Activated CD4-positive, alpha-beta T cell treated with anti-CD3 and anti-CD28 coated beads, Interleukin-2, amount 50 U/mL, for 1 hour (primary cell): ENCODE measurements around the gene LSMEM2.
"Not testable (repeated sequence)": the region's sequence is repeated elsewhere in the genome, so short reads cannot be mapped to it uniquely, and the experiment has no call there.

Experiments
- DNase-seq: peaks from one replicate; pipeline ENCODE4 v3.0.0-alpha.2; 2020

LSMEM2 gene

GRCh38 chr3:50278880-50279224 is at the start of gene LSMEM2:
Gene LSMEM2 (plus strand): TSS chr3:50279087. CDS start chr3:50279114, 27 bp downstream.
- no peak for DNase-seq

- no peak for DNase-seq
Observed at GRCh38 chr3:50229490-50229889, 49.4 kb upstream of the LSMEM2 start.

GRCh38 chr3:50230104-50230793 is 48.6 kb upstream of the LSMEM2 start:
- no peak for DNase-seq

GRCh38 chr3:50230794-50231125 is 48.1 kb upstream of the LSMEM2 start:
- DNase-seq, result no peak

GRCh38 chr3:50231581-50231980 is 47.3 kb upstream of the LSMEM2 start:
- no peak for DNase-seq

- no peak for DNase-seq
Observed at GRCh38 chr3:50232303-50232702, 46.6 kb upstream of the LSMEM2 start.

- DNase-seq, result no peak
Observed at GRCh38 chr3:50233176-50233575, 45.7 kb upstream of the LSMEM2 start.

- DNase-seq, result peak; percentile 99
Observed at GRCh38 chr3:50235716-50236483, 43.0 kb upstream of the LSMEM2 start, which contains the start of gene GNAI2. Gene GNAI2 (plus strand): TSS chr3:50236204. CDS start chr3:50236336, 132 bp downstream.

GRCh38 chr3:50236484-50237132 is 42.3 kb upstream of the LSMEM2 start:
- DNase-seq, result no peak

- no peak for DNase-seq
Observed at GRCh38 chr3:50237133-50237651, 41.7 kb upstream of the LSMEM2 start.

GRCh38 chr3:50237754-50238548 is 40.9 kb upstream of the LSMEM2 start:
- peak; percentile 82 for DNase-seq

- DNase-seq, result no peak
Observed at GRCh38 chr3:50238549-50239026, 40.3 kb upstream of the LSMEM2 start.

GRCh38 chr3:50239649-50240048 is 39.2 kb upstream of the LSMEM2 start:
- no peak for DNase-seq

GRCh38 chr3:50241163-50241562 is 37.7 kb upstream of the LSMEM2 start:
- no peak for DNase-seq

- DNase-seq, result no peak
Observed at GRCh38 chr3:50241713-50242380, 37.0 kb upstream of the LSMEM2 start.

GRCh38 chr3:50242381-50242770 is 36.5 kb upstream of the LSMEM2 start:
- no peak for DNase-seq

GRCh38 chr3:50242851-50243542 is 35.9 kb upstream of the LSMEM2 start:
- no peak for DNase-seq

GRCh38 chr3:50243543-50243895 is 35.4 kb upstream of the LSMEM2 start:
- DNase-seq, result no peak

- DNase-seq, result not testable (repeated sequence)
Observed at GRCh38 chr3:50244813-50245212, 34.1 kb upstream of the LSMEM2 start.

GRCh38 chr3:50245251-50245745 is 33.6 kb upstream of the LSMEM2 start:
- no peak for DNase-seq

- peak; percentile 97 for DNase-seq
Observed at GRCh38 chr3:50245831-50246516, 32.9 kb upstream of the LSMEM2 start.
